Kidney (tissue), 14 donors: ENCODE data around the gene NUP188. TPM values are rescaled to one million over a fixed set of nuclear protein-coding genes. Genes with fewer than 3 reads are reported as not detected.

Experiments
- DNase-seq, 5 donors: peaks; one replicate each; pipeline ENCODE4 v3.0.0-alpha.2; 2013 to 2020
- FAIRE-seq: peaks from 2 replicates; lab custom pipeline; 2012; peaks lifted over from hg19 to GRCh38; lab: Jason Lieb, UNC
- H3K27ac ChIP-seq, 2 donors: one replicate each; pipeline ENCODE4 v1.7.0; 2013; ENCODE audit warnings: low read depth in 2 of 2, low read length in 2 of 2, inconsistent platforms in 1 of 2
- H3K27me3 ChIP-seq: one replicate; pipeline ENCODE4 v1.7.1; 2013; ENCODE audit warnings: low read length, inconsistent platforms; ENCODE audit not compliant: control insufficient read depth, insufficient read depth
- H3K36me3 ChIP-seq, 3 donors: one replicate each; pipeline versions ENCODE4 v1.7.0 to v1.7.1; 2013; ENCODE audit warnings: low read length in 3 of 3, control low read depth in 1 of 3, inconsistent platforms in 1 of 3; ENCODE audit not compliant: insufficient read depth in 3 of 3, control insufficient read depth in 2 of 3
- H3K4me1 ChIP-seq, 3 donors: one replicate each; pipeline versions ENCODE4 v1.7.0 to v1.7.1; 2013; ENCODE audit warnings: low read length in 3 of 3, inconsistent platforms in 1 of 3, low read depth in 1 of 3; ENCODE audit not compliant: control insufficient read depth in 2 of 3, insufficient read depth in 2 of 3
- H3K4me3 ChIP-seq, 3 donors: one replicate each; pipeline versions ENCODE4 v1.7.0 to v1.8.1; 2013; ENCODE audit warnings: low read length in 3 of 3, control low read depth in 1 of 3, inconsistent platforms in 1 of 3
- H3K9ac ChIP-seq, 3 donors: one replicate each; pipeline versions ENCODE4 v1.7.0 to v1.7.1; 2013; ENCODE audit warnings: low read length in 3 of 3, control low read depth in 1 of 3, inconsistent platforms in 1 of 3
- H3K9me3 ChIP-seq, 3 donors: one replicate each; pipeline versions ENCODE4 v1.7.0 to v1.7.1; 2013; ENCODE audit warnings: low read length in 3 of 3, control low read depth in 1 of 3, inconsistent platforms in 1 of 3; ENCODE audit not compliant: control insufficient read depth in 2 of 3, insufficient read depth in 1 of 3
- CTCF ChIP-seq: IDR thresholded peaks from 3 replicates; pipeline ENCODE4 v1.5.1; 2012; ENCODE audit warnings: mild to moderate bottlenecking, moderate library complexity, borderline replicate concordance; ENCODE audit not compliant: insufficient read depth; ENCODE audit errors: extremely low read depth
- intact Hi-C: fragments of 100-400 bp; cut with DNase I; formaldehyde crosslinking; loops from one replicate; pipeline ENCODE4 v1.11.1; 2022
- polyA plus RNA-seq: library from polyadenylated mRNA; stranded (reverse); fragments of 350-450 nt; fragmentation: Illumina TruSeq; extraction: RNeasy Lipid Tissue Mini Kit (QIAGEN cat#74804); gene quantifications from one replicate; pipeline ENCODE4 v1.2.3, GENCODE V29; 2014; ENCODE audit warnings: low read depth, low replicate concordance; ENCODE audit not compliant: insufficient read depth
- total RNA-seq: library from RNA; stranded (reverse); fragmentation: NEBNext Ultra II Directional; extraction: Animal tissue kit (Norgen Biotek cat#: 25700); gene quantifications from one replicate; pipeline ENCODE4 v1.2.1, GENCODE V29; 2021
- donor health status: control.
- donor health status: control.
- donor health status: control.
- donor health status: control.
- donor health status: control.
- donor health status: DM: yes; HTN: yes; CAD: no.
- donor health status: Normal renal cell carcinoma (clear cell type).

The NUP188 gene
- total and polyA plus RNA-seq, 2 donors from 2014 or later: 6.4 to 27.9 TPM

- H3K36me3 ChIP-seq: peaks cover 7 to 27% (median 12%) of the 10 kb centered on the region in 3 donors
- no peaks in the 10 kb centered on the region for H3K9me3 ChIP-seq
- H3K9ac ChIP-seq: no peak overlapping the region
- H3K4me1 ChIP-seq: no peaks in the 10 kb centered on the region
- no peaks in the 10 kb centered on the region for H3K27me3 ChIP-seq
- no peak for DNase-seq
- FAIRE-seq: no peak
- no peak overlapping the region for H3K4me3 ChIP-seq
- H3K27ac ChIP-seq: no peak overlapping the region
- no peak for TF ChIP-seq CTCF
- intact Hi-C loops: no loop called here
Observed at GRCh38 chr9:128972956-128973355, 25.5 kb downstream of the NUP188 start.

GRCh38 chr9:128979111-128979510 is 31.6 kb downstream of the NUP188 start:
- Histone ChIP-seq H3K4me1 (no peaks in the 10 kb centered on the region), H3K9me3 (no peaks in the 10 kb centered on the region), H3K27ac (no peak overlapping the region), H3K9ac (no peak overlapping the region), H3K4me3 (no peak overlapping the region), H3K36me3 (peaks cover 7 to 49% (median 20%) of the 10 kb centered on the region in 3 donors), H3K27me3 (no peaks in the 10 kb centered on the region)
- DNase-seq: no peak
- intact Hi-C loops: no loop called here
- no peak for TF ChIP-seq CTCF
- FAIRE-seq: no peak

GRCh38 chr9:128983536-128983935 is 36.0 kb downstream of the NUP188 start:
- TF ChIP-seq CTCF: no peak
- Histone ChIP-seq H3K9me3 (no peaks in the 10 kb centered on the region), H3K4me3 (no peak overlapping the region), H3K4me1 (no peaks in the 10 kb centered on the region), H3K9ac (no peak overlapping the region), H3K27me3 (no peaks in the 10 kb centered on the region), H3K36me3 (peaks cover 7 to 66% (median 48%) of the 10 kb centered on the region in 3 donors), H3K27ac (no peak overlapping the region)
- FAIRE-seq (no peak), DNase-seq (no peak)
- intact Hi-C loops: no loop called here

DNA sequence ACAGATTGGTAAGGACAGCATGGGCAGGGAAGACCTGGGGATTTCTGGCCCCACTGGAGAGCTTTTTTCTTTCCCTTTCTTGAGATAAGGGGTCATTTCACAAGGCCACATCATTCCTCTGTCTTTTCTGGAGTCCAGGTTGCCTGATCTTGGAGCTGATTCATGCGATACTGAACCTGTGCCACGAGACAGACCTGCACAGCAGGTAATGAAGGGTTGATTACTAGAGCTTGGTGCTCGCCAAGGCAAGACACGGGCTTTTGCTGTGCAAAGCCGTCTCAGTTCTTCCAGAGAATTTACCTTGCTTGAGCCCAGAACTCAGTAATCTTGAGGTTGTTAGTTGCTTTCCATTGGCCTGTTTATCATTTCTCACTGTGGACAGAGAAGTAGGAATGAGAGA is 39.2 kb downstream of the NUP188 start:
- Histone ChIP-seq H3K27me3 (no peaks in the 10 kb centered on the region), H3K36me3 (peaks cover 10 to 47% (median 40%) of the 10 kb centered on the region in 3 donors), H3K9me3 (no peaks in the 10 kb centered on the region), H3K4me1 (no peaks in the 10 kb centered on the region), H3K27ac (no peak overlapping the region), H3K4me3 (no peak overlapping the region), H3K9ac (no peak overlapping the region)
- DNase-seq (no peak), FAIRE-seq (no peak)
- TF ChIP-seq CTCF: no peak
- intact Hi-C loops: no loop called here
